Hepatocyte (in vitro differentiated cells): ENCODE data around the gene MAP3K3.

Experiments used
- EZH2phosphoT487 ChIP-seq: fragments of 200-600 bp; sonication (generic); IDR thresholded peaks from one replicate; pipeline ENCODE4 v1.6.1; 2018; ENCODE audit warnings: antibody characterized with exemption, mild to moderate bottlenecking, low read depth, moderate library complexity; ENCODE audit not compliant: unreplicated experiment, severe bottlenecking
- TF ChIP-seq, protein P1 (sequence below): fragments of 200-600 bp; sonication (generic); IDR thresholded peaks from 2 replicates; pipeline ENCODE4 v1.5.1; 2016; ENCODE audit warnings: antibody characterized with exemption, mild to moderate bottlenecking; ENCODE audit not compliant: poor library complexity

DNA sequence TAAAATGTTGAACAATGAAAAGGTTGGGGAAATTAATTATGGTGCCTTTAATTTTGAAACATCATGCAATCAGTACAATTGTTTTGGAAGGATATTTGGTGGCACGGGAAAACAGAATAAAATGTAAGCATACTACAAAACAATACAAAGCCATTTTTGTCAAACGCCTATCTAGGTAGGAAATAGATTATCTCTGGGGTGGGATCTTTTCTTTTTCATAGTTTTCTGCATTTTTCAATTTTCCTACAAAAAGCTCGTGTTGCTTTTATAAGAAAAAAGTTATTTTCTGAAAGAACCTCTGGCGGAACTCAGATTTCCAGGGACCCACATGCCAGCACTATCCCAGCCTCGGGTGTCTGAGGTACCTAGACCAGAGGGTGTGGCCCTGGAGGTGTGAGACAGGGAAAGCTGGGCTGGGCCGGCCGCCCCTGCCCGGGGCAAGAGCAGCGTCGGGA, 961 bp upstream of the MAP3K3 start:
- TF ChIP-seq, protein P1, sequence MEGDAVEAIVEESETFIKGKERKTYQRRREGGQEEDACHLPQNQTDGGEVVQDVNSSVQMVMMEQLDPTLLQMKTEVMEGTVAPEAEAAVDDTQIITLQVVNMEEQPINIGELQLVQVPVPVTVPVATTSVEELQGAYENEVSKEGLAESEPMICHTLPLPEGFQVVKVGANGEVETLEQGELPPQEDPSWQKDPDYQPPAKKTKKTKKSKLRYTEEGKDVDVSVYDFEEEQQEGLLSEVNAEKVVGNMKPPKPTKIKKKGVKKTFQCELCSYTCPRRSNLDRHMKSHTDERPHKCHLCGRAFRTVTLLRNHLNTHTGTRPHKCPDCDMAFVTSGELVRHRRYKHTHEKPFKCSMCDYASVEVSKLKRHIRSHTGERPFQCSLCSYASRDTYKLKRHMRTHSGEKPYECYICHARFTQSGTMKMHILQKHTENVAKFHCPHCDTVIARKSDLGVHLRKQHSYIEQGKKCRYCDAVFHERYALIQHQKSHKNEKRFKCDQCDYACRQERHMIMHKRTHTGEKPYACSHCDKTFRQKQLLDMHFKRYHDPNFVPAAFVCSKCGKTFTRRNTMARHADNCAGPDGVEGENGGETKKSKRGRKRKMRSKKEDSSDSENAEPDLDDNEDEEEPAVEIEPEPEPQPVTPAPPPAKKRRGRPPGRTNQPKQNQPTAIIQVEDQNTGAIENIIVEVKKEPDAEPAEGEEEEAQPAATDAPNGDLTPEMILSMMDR = no peak
- no peak for TF ChIP-seq EZH2phosphoT487
